Coronary artery (tissue), 2 donors: ENCODE results near the gene THBS4.

Experiments
- DNase-seq: peaks from one replicate; pipeline ENCODE4 v3.0.0-alpha.2; 2017; ENCODE audit warnings: low spot score
- H3K27ac ChIP-seq, 2 donors: fragments of 200-600 bp; sonication (generic); one replicate each; pipeline ENCODE4 v1.5.1; 2016 to 2019
- H3K4me3 ChIP-seq: fragments of 200-600 bp; sonication (generic); 2 replicates; pipeline ENCODE4 v1.5.1; 2016; ENCODE audit warnings: mild to moderate bottlenecking, moderate library complexity
- TF ChIP-seq, protein P1 (sequence below): fragments of 200-600 bp; sonication (generic); IDR thresholded peaks from one replicate; pipeline ENCODE4 v1.5.1; 2019; ENCODE audit warnings: antibody characterized with exemption

Gene THBS4

GRCh38 chr5:80076131-80077050 lies 41.2 kb downstream of the THBS4 start:
- Histone ChIP-seq H3K4me3 (no peak overlapping the region), H3K27ac (no peak overlapping the region)
- DNase-seq: no peak
- TF ChIP-seq, protein P1, sequence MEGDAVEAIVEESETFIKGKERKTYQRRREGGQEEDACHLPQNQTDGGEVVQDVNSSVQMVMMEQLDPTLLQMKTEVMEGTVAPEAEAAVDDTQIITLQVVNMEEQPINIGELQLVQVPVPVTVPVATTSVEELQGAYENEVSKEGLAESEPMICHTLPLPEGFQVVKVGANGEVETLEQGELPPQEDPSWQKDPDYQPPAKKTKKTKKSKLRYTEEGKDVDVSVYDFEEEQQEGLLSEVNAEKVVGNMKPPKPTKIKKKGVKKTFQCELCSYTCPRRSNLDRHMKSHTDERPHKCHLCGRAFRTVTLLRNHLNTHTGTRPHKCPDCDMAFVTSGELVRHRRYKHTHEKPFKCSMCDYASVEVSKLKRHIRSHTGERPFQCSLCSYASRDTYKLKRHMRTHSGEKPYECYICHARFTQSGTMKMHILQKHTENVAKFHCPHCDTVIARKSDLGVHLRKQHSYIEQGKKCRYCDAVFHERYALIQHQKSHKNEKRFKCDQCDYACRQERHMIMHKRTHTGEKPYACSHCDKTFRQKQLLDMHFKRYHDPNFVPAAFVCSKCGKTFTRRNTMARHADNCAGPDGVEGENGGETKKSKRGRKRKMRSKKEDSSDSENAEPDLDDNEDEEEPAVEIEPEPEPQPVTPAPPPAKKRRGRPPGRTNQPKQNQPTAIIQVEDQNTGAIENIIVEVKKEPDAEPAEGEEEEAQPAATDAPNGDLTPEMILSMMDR: no peak

- Histone ChIP-seq H3K27ac (no peak overlapping the region), H3K4me3 (no peak overlapping the region)
- DNase-seq: no peak
- TF ChIP-seq, protein P1: no peak
These were observed 42.0 kb downstream of the THBS4 start for GRCh38 chr5:80077051-80077714.

DNA sequence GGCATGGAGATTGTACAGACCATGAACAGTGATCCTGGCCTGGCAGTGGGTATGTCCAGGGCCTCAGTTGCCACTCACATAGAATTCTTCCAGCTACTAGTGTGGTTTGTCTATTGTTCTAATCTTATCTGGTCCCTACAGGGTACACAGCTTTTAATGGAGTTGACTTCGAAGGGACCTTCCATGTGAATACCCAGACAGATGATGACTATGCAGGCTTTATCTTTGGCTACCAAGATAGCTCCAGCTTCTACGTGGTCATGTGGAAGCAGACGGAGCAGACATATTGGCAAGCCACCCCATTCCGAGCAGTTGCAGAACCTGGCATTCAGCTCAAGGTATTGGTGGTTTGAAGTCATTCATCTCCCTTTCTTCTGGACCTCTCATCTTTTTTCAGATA lies 43.8 kb downstream of the THBS4 start:
- TF ChIP-seq, protein P1: no peak
- H3K27ac ChIP-seq: no peak overlapping the region
- no peak overlapping the region for H3K4me3 ChIP-seq
- DNase-seq: no peak

GRCh38 chr5:80082281-80082680 lies 47.1 kb downstream of the THBS4 start:
- H3K27ac ChIP-seq: no peak overlapping the region
- TF ChIP-seq, protein P1: no peak
- H3K4me3 ChIP-seq: peak overlapping the region; percentile 65
- peak; percentile 40 for DNase-seq

DNA sequence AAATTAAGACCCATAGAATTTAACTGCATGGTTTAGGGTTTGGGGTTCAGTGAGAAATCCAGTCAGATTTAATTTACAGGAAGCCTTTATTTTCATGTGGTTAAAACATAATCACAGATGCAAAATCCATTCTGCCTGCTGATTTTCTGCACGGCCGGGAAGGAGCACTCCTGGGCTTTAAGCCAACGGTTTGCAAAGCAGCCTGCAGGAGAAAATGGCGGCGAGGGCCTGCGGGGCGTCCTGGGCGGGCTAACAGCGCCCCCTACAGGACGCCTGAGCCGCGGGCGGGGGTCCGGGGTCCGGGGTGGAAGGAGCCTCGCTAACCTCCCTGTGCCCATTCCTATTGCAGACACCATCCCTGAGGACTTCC lies 47.6 kb downstream of the THBS4 start:
- peak overlapping the region; percentile 49 to 69 for H3K27ac ChIP-seq
- TF ChIP-seq, protein P1: peak; percentile 88
- no peak for DNase-seq
- peak overlapping the region; percentile 65 for H3K4me3 ChIP-seq

DNA sequence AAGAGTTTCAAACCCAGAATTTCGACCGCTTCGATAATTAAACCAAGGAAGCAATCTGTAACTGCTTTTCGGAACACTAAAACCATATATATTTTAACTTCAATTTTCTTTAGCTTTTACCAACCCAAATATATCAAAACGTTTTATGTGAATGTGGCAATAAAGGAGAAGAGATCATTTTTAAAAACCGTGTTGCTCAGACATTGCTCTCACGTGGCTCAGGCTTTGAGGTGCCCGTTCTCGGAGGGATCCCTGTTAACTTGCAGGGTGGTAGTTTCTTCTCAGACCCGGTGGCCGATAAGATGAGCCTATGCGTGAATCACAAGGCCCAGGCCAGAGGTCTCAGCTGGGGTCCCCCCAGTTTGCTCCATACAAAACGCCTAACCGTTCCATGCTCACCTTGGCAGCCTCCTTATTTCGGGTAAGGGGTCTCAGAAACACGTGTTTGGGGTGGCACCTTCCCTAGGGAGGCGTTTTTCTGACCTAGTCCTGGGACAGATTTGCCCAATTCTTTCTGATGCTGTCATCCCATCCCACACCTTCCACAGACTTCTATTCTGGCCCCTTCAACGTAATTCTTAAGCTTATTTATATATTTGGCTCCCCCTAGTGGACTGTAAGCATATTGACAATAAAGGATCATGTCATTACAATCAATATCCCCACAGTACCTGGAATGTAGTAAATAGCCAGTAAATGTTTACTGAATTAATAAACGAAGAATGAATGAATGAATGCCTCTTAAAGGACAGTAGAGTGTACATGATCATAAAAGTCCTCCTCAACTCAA lies 48.1 kb downstream of the THBS4 start:
- peak overlapping the region; percentile 49 to 69 for H3K27ac ChIP-seq
- TF ChIP-seq, protein P1: peak; percentile 44
- DNase-seq: peak; percentile 31
- H3K4me3 ChIP-seq: peak overlapping the region; percentile 65
